ENCODE results near the gene MGLL. TPM values are rescaled to one million over a fixed set of nuclear protein-coding genes. Genes with fewer than 3 reads are reported as not detected.

MGLL gene
- total and polyA plus RNA-seq, 2 experiments from 2014 or later = 58.7 to 184 TPM

GRCh38 chr3:127747751-127748521 lies 74.4 kb downstream of the MGLL start:
- H3K27ac ChIP-seq = peak overlapping the region; percentile 77
- H2AFZ ChIP-seq = no peak overlapping the region
- H3K36me3 ChIP-seq (ENCODE audit: low read depth) = no peaks in the 10 kb centered on the region
- no peak overlapping the region for H3K4me3 ChIP-seq
- peaks cover 67% of the 10 kb centered on the region for H3F3A ChIP-seq (ENCODE audit: insufficient read depth)
- H3K79me2 ChIP-seq (ENCODE audit: insufficient read depth) = 0 out of 2 replicates have a peak, but pooled peaks cover 5% of the 10 kb centered on the region
- in situ Hi-C loops (cut with MboI) = no loop called here
- peak overlapping the region; percentile 54 for H3K9ac ChIP-seq
- no peaks in the 10 kb centered on the region for H4K20me1 ChIP-seq (ENCODE audit: insufficient read depth)
- no peaks in the 10 kb centered on the region for H3K9me2 ChIP-seq (ENCODE audit: insufficient read depth)
- H3K9me3 ChIP-seq (ENCODE audit: low read depth) = no peaks in the 10 kb centered on the region
- peaks cover 46% of the 10 kb centered on the region for H3K4me1 ChIP-seq (ENCODE audit: insufficient read depth)
- TF ChIP-seq EZH2 (IDR thresholded peaks at IDR 0.05; ENCODE audit: insufficient read depth, poor library complexity, severe bottlenecking) (no peak), EZH2phosphoT487 (IDR thresholded peaks at IDR 0.05; ENCODE audit: insufficient read depth, low read depth) (no peak)
- 14 to 18% methylated on average over 16 of the region's 16 CpGs for WGBS, 2 experiments (ENCODE audit: low coverage in 1 of 2, low lambda C conversion rate in 2 of 2, missing lambda C conversion rate in 2 of 2)
- H3K4me2 ChIP-seq (ENCODE audit: unreplicated experiment) = peak overlapping the region; percentile 37
- peak; percentile 97 for DNase-seq
- no peaks in the 10 kb centered on the region for H3K27me3 ChIP-seq (replicated peaks; ENCODE audit: insufficient read depth)

DNA sequence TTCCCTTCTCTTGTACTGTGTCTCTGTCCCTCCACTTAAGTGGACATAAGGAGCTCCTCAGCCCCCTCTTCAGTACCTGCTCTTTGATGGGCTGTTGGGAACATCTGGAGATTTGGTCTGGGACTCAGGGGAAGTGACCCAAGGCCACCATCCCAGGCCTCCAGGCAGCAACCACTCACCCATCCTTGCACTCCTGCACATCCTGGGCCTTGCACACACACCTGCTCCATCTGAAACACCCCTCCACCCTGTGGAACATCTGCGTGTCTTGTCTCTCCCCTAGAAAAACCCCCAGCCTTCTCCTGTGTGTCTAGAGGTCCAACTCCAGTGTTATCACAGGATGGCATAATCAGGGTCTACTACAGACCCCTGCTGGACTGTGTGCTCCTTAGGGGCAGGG lies 75.2 kb downstream of the MGLL start:
- Histone ChIP-seq H3K27ac (peak overlapping the region; percentile 77; the same call in 1 of the 2 replicates), H3K9me2 (ENCODE audit: insufficient read depth) (no peaks in the 10 kb centered on the region), H3K4me2 (ENCODE audit: unreplicated experiment) (no peak overlapping the region), H3K4me1 (ENCODE audit: insufficient read depth) (peaks cover 46% of the 10 kb centered on the region), H3K79me2 (ENCODE audit: insufficient read depth) (0 out of 2 replicates have a peak, but pooled peaks cover 7% of the 10 kb centered on the region), H3K36me3 (ENCODE audit: low read depth) (no peaks in the 10 kb centered on the region), H3K4me3 (no peak overlapping the region), H3K9ac (peak overlapping the region; percentile 54; the same call in 1 of the 2 replicates), H3F3A (ENCODE audit: insufficient read depth) (peaks cover 61% of the 10 kb centered on the region), H2AFZ (no peak overlapping the region), H4K20me1 (ENCODE audit: insufficient read depth) (no peaks in the 10 kb centered on the region), H3K9me3 (ENCODE audit: low read depth) (no peaks in the 10 kb centered on the region), H3K27me3 (replicated peaks; ENCODE audit: insufficient read depth) (no peaks in the 10 kb centered on the region)
- DNase-seq = no peak
- in situ Hi-C loops (cut with MboI) = no loop called here
- WGBS, 2 experiments (ENCODE audit: low coverage in 1 of 2, low lambda C conversion rate in 2 of 2, missing lambda C conversion rate in 2 of 2) = 100% methylated on average over 1 of the region's 1 CpG
- TF ChIP-seq EZH2phosphoT487 (IDR thresholded peaks at IDR 0.05; ENCODE audit: insufficient read depth, low read depth) = no peak
- no peak for TF ChIP-seq EZH2 (IDR thresholded peaks at IDR 0.05; ENCODE audit: insufficient read depth, poor library complexity, severe bottlenecking)

DNA sequence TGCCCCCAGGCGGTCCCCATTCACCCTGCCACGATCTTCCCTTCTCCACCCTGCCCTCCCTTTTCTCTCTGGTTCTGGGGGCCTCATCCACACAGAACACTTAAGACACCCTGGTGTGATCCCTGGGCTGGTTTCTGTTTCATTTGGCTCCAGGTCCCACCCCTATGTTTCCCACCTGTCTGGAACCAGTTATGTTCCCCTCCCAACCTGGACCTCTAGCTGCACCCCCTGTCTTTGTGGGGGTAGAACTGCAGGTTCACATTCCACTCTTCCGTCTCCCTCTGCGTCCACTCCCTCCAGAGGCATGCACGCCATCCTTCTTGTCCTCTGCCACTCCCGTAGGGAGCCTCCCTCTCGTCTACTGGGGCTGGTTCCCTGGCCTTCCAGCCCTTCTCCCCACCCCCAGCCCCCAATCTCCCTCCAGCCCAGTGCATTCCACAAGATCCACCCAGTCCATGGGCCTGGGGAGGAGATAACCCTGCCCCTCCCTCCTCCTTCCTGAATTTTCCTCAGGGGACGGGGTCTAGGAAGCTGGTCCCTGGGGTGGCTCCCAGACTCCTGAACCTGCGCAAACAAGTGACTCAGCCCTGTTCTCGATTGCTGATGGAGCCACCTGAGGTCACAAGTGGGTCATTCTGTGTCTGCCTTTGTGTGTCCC lies 75.8 kb downstream of the MGLL start:
- Histone ChIP-seq H3K79me2 (ENCODE audit: insufficient read depth) (0 out of 2 replicates have a peak, but pooled peaks cover 13% of the 10 kb centered on the region), H2AFZ (no peak overlapping the region), H3F3A (ENCODE audit: insufficient read depth) (peaks cover 56% of the 10 kb centered on the region), H3K27me3 (replicated peaks; ENCODE audit: insufficient read depth) (no peaks in the 10 kb centered on the region), H3K4me3 (no peak overlapping the region), H3K9me2 (ENCODE audit: insufficient read depth) (no peaks in the 10 kb centered on the region), H4K20me1 (ENCODE audit: insufficient read depth) (no peaks in the 10 kb centered on the region), H3K9ac (no peak overlapping the region), H3K36me3 (ENCODE audit: low read depth) (no peaks in the 10 kb centered on the region), H3K27ac (no peak overlapping the region), H3K9me3 (ENCODE audit: low read depth) (no peaks in the 10 kb centered on the region), H3K4me2 (ENCODE audit: unreplicated experiment) (no peak overlapping the region), H3K4me1 (ENCODE audit: insufficient read depth) (peaks cover 44% of the 10 kb centered on the region)
- no peak for DNase-seq
- TF ChIP-seq EZH2 (IDR thresholded peaks at IDR 0.05; ENCODE audit: insufficient read depth, poor library complexity, severe bottlenecking) = no peak
- TF ChIP-seq EZH2phosphoT487 (IDR thresholded peaks at IDR 0.05; ENCODE audit: insufficient read depth, low read depth) = no peak
- WGBS, 2 experiments (ENCODE audit: low coverage in 1 of 2, low lambda C conversion rate in 2 of 2, missing lambda C conversion rate in 2 of 2) = 91 to 97% methylated on average over 9 to 10 of the region's 10 CpGs
- in situ Hi-C loops (cut with MboI) = no loop called here

GRCh38 chr3:127745656-127746399 lies 76.5 kb downstream of the MGLL start:
- Histone ChIP-seq H3K4me2 (ENCODE audit: unreplicated experiment) (no peak overlapping the region), H3K4me3 (no peak overlapping the region), H3K27me3 (replicated peaks; ENCODE audit: insufficient read depth) (no peaks in the 10 kb centered on the region), H2AFZ (no peak overlapping the region), H3K9ac (no peak overlapping the region), H3K79me2 (ENCODE audit: insufficient read depth) (0 out of 2 replicates have a peak, but pooled peaks cover 13% of the 10 kb centered on the region), H4K20me1 (ENCODE audit: insufficient read depth) (no peaks in the 10 kb centered on the region), H3K9me3 (ENCODE audit: low read depth) (no peaks in the 10 kb centered on the region), H3K9me2 (ENCODE audit: insufficient read depth) (no peaks in the 10 kb centered on the region), H3K27ac (no peak overlapping the region), H3F3A (ENCODE audit: insufficient read depth) (peaks cover 49% of the 10 kb centered on the region), H3K36me3 (ENCODE audit: low read depth) (no peaks in the 10 kb centered on the region), H3K4me1 (ENCODE audit: insufficient read depth) (peaks cover 37% of the 10 kb centered on the region)
- DNase-seq = no peak
- TF ChIP-seq EZH2 (IDR thresholded peaks at IDR 0.05; ENCODE audit: insufficient read depth, poor library complexity, severe bottlenecking) = no peak
- in situ Hi-C loops (cut with MboI) = no loop called here
- 86 to 92% methylated on average over 10 to 11 of the region's 11 CpGs for WGBS, 2 experiments (ENCODE audit: low coverage in 1 of 2, low lambda C conversion rate in 2 of 2, missing lambda C conversion rate in 2 of 2)
